ENCODE results near the gene GPX4. TPM values are rescaled to one million over a fixed set of nuclear protein-coding genes. Genes with fewer than 3 reads are reported as not detected.

The GPX4 gene
- total and polyA plus RNA-seq, 2 of the 13 experiments (the other 11 are each of a cell fraction or from before 2014, with no cell fraction given), result 535 to 613 TPM

DNA sequence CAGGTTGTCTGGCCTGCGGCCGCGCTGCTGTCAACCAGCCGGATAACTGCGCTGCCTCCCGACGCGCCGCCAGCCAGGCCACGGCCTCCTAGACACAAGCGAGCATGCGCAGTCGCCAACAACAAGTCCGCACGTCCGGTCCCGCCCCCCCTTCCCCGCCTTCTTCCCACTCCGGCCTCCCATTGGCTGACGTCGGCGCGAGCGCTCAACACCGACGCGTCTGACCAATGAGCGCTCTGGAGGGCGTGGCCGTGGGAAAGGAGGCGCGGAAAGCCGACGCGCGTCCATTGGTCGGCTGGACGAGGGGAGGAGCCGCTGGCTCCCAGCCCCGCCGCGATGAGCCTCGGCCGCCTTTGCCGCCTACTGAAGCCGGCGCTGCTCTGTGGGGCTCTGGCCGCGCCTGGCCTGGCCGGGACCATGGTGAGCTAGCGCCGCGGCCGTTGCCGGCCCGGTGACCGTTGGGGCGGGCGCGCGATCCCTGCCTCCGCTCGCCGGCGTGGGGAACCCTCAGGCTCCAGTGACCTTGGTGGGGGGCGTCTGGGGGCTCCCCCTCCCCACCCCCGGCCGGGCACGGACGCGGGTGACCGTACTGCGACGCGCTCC is at the start of gene GPX4 (continued):
- TF ChIP-seq, protein P1, sequence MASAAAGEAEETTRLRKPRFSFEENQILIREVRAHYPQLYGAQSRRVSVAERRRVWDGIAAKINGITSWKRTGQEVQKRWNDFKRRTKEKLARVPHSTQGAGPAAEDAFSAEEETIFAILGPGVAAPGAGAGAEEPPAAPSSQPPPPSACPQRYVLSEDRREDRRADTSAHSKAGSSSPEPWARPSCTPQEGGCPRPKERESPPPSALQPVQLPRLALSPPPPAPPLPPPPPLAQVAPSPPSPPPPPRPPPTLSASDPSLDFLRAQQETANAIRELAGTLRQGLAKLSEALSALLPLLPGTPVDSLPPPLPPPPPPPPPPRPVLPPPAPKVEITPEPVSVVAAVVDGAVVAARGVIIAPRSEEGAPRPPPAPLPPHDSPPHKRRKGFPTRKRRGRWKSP (CRISPR knock-in tag; IDR thresholded peaks at IDR 0.05), result peak; percentile 74; the same call in 1 of the 2 replicates
- TF ChIP-seq YEATS4 (CRISPR knock-in tag; IDR thresholded peaks at IDR 0.05; ENCODE audit: borderline replicate concordance) (peak; percentile 10), TP53 (CRISPR knock-in tag; conservative IDR thresholded peaks at IDR 0.05) (no peak), NKX3-1 (CRISPR knock-in tag; IDR thresholded peaks at IDR 0.05) (no peak), ZNF746 (CRISPR knock-in tag; IDR thresholded peaks at IDR 0.05) (no peak; the same call in 1 of the 2 replicates), ZNF350 (CRISPR knock-in tag; IDR thresholded peaks at IDR 0.05; ENCODE audit: borderline replicate concordance, low read depth) (no peak), ATF7 (IDR thresholded peaks at IDR 0.05) (no peak), ATF7 (CRISPR knock-in tag; IDR thresholded peaks at IDR 0.05) (no peak), ZNF530 (CRISPR knock-in tag; IDR thresholded peaks at IDR 0.05; ENCODE audit: low read depth) (no peak), GABPB1 (CRISPR knock-in tag; IDR thresholded peaks at IDR 0.05) (peak; percentile 86), TAF15 (IDR thresholded peaks at IDR 0.05; ENCODE audit: low read depth, low read length, poor library complexity, severe bottlenecking) (no peak), CBX5 (CRISPR knock-in tag; IDR thresholded peaks at IDR 0.05; ENCODE audit: borderline replicate concordance) (no peak), ELF4 (CRISPR knock-in tag; IDR thresholded peaks at IDR 0.05; ENCODE audit: borderline replicate concordance) (no peak), CHD2 (IDR thresholded peaks at IDR 0.05; ENCODE audit: low read depth, low read length) (no peak), HDAC6 (IDR thresholded peaks at IDR 0.05; ENCODE audit: low read depth, low read length) (no peak), ESRRA (CRISPR knock-in tag; IDR thresholded peaks at IDR 0.05; ENCODE audit: low read depth) (no peak)
- TF ChIP-seq, protein P2, sequence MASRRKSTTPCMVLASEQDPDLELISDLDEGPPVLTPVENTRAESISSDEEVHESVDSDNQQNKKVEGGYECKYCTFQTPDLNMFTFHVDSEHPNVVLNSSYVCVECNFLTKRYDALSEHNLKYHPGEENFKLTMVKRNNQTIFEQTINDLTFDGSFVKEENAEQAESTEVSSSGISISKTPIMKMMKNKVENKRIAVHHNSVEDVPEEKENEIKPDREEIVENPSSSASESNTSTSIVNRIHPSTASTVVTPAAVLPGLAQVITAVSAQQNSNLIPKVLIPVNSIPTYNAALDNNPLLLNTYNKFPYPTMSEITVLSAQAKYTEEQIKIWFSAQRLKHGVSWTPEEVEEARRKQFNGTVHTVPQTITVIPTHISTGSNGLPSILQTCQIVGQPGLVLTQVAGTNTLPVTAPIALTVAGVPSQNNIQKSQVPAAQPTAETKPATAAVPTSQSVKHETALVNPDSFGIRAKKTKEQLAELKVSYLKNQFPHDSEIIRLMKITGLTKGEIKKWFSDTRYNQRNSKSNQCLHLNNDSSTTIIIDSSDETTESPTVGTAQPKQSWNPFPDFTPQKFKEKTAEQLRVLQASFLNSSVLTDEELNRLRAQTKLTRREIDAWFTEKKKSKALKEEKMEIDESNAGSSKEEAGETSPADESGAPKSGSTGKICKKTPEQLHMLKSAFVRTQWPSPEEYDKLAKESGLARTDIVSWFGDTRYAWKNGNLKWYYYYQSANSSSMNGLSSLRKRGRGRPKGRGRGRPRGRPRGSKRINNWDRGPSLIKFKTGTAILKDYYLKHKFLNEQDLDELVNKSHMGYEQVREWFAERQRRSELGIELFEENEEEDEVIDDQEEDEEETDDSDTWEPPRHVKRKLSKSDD (CRISPR knock-in tag; IDR thresholded peaks at IDR 0.05; ENCODE audit: low read depth), result peak; percentile 34; the same call in 1 of the 2 replicates
- TF ChIP-seq, protein P3, sequence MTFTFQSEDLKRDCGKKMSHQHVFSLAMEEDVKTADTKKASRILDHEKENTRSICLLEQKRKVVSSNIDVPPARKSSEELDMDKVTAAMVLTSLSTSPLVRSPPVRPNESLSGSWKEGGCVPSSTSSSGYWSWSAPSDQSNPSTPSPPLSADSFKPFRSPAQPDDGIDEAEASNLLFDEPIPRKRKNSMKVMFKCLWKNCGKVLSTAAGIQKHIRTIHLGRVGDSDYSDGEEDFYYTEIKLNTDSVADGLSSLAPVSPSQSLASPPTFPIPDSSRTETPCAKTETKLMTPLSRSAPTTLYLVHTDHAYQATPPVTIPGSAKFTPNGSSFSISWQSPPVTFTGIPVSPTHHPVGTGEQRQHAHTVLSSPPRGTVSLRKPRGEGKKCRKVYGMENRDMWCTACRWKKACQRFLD (CRISPR knock-in tag; IDR thresholded peaks at IDR 0.05; ENCODE audit: borderline replicate concordance), result peak; percentile 77; the same call in 1 of the 2 replicates
- TF ChIP-seq, protein P4, sequence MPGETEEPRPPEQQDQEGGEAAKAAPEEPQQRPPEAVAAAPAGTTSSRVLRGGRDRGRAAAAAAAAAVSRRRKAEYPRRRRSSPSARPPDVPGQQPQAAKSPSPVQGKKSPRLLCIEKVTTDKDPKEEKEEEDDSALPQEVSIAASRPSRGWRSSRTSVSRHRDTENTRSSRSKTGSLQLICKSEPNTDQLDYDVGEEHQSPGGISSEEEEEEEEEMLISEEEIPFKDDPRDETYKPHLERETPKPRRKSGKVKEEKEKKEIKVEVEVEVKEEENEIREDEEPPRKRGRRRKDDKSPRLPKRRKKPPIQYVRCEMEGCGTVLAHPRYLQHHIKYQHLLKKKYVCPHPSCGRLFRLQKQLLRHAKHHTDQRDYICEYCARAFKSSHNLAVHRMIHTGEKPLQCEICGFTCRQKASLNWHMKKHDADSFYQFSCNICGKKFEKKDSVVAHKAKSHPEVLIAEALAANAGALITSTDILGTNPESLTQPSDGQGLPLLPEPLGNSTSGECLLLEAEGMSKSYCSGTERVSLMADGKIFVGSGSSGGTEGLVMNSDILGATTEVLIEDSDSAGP (CRISPR knock-in tag; IDR thresholded peaks at IDR 0.05; ENCODE audit: borderline replicate concordance), result peak; percentile 66; the same call in 1 of the 2 replicates
- TF ChIP-seq, protein P5, sequence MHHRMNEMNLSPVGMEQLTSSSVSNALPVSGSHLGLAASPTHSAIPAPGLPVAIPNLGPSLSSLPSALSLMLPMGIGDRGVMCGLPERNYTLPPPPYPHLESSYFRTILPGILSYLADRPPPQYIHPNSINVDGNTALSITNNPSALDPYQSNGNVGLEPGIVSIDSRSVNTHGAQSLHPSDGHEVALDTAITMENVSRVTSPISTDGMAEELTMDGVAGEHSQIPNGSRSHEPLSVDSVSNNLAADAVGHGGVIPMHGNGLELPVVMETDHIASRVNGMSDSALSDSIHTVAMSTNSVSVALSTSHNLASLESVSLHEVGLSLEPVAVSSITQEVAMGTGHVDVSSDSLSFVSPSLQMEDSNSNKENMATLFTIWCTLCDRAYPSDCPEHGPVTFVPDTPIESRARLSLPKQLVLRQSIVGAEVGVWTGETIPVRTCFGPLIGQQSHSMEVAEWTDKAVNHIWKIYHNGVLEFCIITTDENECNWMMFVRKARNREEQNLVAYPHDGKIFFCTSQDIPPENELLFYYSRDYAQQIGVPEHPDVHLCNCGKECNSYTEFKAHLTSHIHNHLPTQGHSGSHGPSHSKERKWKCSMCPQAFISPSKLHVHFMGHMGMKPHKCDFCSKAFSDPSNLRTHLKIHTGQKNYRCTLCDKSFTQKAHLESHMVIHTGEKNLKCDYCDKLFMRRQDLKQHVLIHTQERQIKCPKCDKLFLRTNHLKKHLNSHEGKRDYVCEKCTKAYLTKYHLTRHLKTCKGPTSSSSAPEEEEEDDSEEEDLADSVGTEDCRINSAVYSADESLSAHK (CRISPR knock-in tag; IDR thresholded peaks at IDR 0.05; ENCODE audit: borderline replicate concordance), result no peak
